Activated CD8-positive, alpha-beta memory T cell treated with anti-CD3 and anti-CD28 coated beads for 36 hours (primary cell): ENCODE measurements around the gene BZW2. TPM values are rescaled to one million over a fixed set of nuclear protein-coding genes. Genes with fewer than 3 reads are reported as not detected.

Experiments
- CTCF ChIA-PET: fragments of 350-600 bp; sonication (Branson Sonifier 250); formaldehyde crosslinking; loops from one replicate; lab custom pipeline; 2021; ENCODE audit warnings: antibody characterized with exemption; lab: Charles Lee
- POLR2A ChIA-PET: fragments of 350-600 bp; sonication (Branson Sonifier 250); formaldehyde crosslinking; loops from one replicate; lab custom pipeline; 2021; ENCODE audit warnings: antibody characterized with exemption; lab: Charles Lee
- total RNA-seq, 2 experiments: library from RNA; stranded (reverse); gene quantifications; one replicate each; pipeline ENCODE4 v1.2.3, GENCODE V29; 2021

The BZW2 gene
- total RNA-seq = 100 to 1,000 TPM; 146 to 147 TPM

DNA sequence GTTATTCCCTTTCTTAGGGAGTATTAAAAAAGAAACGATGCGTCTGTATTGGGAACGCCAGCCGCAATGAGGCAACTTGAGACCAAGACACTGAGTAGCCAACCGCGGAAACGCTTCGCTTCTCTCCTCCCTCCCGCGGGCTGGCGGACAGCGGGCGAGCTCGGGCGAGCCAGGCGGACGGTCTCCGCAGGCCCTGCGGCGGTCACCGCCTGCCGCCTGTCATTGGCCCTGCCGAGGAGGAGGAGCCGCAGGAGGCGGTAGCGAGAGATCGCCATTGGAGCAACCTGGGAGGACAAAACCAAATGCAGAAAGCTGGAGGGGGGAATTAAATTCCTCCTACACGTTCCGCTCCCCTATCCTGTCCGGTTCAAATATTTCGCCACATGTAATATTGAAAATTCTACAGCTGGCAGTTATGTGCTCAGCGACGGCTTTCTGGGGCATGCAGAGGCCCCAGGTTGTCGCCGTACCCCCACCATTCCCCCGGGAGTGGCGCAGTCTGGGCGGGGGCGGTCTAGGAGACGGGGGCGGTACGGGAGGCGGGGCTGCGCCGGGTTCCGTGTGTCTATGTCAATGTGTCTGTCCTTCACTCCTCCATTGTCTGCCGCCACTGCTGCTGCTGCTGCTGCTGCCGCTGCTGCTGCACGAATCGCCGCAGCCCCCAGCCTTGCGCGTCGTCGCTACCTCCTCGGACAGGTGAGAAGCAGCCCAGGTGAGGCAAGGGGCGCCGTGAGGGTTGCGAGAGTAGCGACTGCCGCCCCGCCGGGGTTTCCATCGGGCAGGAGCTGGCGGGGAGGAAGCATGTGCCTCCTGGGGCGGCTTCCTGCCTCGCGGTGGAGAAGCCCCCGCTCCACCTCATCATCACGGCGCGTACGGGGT lies at the start of gene BZW2, which contains the start of gene ANKMY2:
Gene BZW2, plus strand, starts transcription at position 589 of the 879 bp plus-strand sequence. CDS start 19,263 bp downstream, outside the sequence.
Gene ANKMY2, minus strand, starts transcription at position 162 of the 879 bp plus-strand sequence. CDS start 181 bp downstream, outside the sequence.
- ChIA-PET CTCF (no interaction called here), POLR2A (interaction anchor here (0.6 to 1.1 kb wide), 3 partner anchors 25 to 226 kb away, joined by 3 to 5 read pairs (median 3); no protein-coding TSS in a partner anchor)

DNA sequence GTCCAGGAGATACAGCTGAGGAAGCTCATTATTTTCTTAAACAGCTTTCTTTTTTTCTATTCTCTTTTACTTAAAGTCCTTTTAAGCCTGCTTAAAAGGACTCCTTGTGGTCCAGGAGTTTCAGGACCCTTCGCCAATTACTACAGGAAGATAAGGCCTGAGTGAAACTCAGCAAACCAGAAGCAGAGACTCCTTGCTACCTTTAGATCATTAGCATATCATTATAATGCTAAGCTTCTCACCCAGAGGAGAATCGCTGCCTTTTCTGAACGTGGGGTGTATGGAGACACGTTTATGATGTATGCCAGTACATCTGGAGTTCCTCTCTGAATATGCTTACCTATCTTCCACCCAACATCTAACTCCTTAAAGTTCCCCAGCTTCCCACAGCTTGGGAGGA lies 48.0 kb upstream of the BZW2 start:
- ChIA-PET CTCF (no interaction called here), POLR2A (no interaction called here)

DNA sequence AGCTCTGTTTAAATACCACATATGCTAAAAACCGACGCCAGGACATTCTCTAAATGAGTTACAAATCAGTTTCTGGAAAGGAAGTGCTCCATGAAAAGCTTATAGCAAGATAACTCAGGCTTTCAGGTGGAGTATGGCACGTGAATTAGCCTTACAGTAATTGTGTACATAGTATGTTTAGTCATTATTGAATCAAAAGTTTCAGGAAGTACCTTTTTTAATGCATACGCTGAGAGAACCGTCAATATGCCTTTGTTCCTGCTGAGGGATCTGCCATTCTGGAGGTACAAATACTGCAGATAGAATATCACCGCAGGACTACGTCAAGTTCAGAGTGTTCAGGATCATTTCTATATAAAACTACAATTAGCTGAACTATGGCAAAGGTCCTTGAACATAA lies 46.1 kb upstream of the BZW2 start:
- ChIA-PET CTCF (no interaction called here), POLR2A (no interaction called here)

DNA sequence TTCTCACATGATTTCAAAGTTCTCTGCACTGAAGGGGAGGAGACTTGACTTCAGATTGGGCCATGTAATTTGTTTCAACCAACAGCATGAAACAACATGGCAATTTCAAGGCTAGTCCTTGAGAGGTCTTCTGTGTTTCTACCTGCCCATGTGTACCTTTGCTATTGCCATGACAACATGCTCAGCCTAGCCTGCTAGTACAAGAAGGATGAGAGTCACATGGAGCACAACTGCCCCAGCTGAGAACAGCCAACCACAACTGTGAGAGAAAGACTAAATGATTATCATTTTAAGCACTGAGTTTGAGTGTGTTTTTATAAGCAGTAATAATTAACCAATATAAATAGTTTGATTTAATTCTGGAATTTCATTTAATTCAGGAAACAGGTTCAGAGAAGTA lies 42.3 kb upstream of the BZW2 start:
- POLR2A ChIA-PET = no interaction called here

DNA sequence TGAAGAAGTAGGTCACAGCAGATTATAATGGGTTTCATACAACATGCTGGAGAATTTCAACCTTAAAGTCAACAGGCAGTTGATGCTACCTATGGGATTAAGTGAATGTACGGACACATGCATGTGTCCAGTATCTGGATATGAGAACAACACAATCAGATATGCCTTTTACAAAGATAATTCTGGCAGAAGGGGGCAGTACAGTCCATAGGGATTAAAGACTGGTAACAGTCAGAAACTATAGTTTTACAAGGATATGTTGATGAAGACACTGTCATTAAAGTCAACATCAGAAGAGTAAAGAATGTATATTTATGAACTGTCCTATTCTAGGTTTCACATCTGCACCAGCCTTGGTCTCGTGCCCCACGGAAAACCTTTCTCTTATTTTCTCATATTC lies 41.9 kb upstream of the BZW2 start:
- ChIA-PET CTCF (interaction anchor here (0.5 kb wide), 1 partner anchor 118 kb away, joined by 3 read pairs; no protein-coding TSS in a partner anchor), POLR2A (no interaction called here)

More for the DNA sequence above, 42.3 kb upstream of the BZW2 start:
- CTCF ChIA-PET = interaction anchor here (0.5 kb wide), 1 partner anchor 117 kb away, joined by 3 read pairs; no protein-coding TSS in a partner anchor

DNA sequence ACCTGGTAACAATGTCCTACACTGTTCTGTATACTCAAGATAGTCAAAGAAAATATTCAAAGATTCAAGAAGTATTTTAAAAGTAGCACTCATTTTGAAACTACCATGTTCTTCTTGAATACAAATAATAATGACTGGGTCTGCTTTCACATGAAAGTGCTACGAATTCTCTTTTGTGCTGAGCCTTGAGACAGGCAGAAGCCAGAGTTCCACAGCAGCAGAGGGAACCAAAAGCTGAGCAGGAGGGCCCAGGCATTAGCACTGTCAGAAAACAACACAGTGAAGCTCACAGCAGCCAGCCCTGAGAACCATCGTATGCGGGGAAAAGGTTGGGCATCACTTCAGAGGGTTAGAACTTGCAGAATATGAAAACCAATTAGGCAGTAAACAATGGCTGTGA lies 39.3 kb upstream of the BZW2 start:
- ChIA-PET POLR2A (no interaction called here), CTCF (no interaction called here)

DNA sequence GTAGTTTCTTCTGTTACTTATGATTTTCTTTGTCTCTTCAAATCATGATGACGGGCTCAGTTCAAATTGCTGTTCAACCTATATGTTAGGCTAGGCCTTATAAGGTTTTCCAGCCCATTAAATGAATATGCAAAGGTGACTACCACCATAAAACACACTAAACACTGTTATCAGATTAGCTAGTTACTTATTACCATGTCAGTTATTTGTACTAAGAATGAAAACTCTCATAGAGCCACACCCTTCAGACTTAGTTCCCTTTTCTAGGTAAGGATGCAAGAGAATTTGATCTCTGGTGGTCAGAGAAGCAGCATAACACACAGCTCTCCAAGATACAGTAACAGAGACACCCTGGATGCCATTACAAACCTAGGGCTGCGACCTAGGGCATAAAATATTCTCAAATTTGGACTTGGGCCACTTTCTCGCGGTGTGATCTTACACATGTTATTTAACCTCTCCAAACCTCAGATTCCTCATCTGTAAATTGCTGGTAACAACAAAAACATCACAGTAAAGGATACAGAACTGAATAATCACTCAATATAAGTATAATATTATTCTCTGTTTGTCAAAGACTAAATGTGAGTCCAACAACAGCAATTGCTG lies 36.0 kb upstream of the BZW2 start:
- POLR2A ChIA-PET = no interaction called here
- CTCF ChIA-PET = no interaction called here

DNA sequence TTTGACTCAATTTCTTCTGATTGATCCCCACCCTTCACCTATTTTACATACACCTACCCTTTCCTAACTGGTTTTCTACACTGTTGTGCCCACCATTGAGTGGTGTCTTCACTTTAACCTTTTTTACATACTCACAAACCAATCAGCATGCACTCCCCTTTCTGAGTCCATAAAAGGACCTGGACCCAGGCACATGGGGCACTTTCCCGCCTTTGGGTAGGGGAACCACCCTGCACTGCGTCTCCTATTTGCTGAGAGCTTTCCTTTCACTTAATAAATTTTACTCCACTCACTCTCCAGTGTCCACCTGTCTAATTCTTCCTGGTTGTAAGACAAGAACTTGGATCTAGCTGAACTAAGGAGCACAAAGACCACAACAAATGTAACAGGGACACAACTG lies 34.3 kb upstream of the BZW2 start:
- CTCF ChIA-PET = no interaction called here
- POLR2A ChIA-PET = no interaction called here

DNA sequence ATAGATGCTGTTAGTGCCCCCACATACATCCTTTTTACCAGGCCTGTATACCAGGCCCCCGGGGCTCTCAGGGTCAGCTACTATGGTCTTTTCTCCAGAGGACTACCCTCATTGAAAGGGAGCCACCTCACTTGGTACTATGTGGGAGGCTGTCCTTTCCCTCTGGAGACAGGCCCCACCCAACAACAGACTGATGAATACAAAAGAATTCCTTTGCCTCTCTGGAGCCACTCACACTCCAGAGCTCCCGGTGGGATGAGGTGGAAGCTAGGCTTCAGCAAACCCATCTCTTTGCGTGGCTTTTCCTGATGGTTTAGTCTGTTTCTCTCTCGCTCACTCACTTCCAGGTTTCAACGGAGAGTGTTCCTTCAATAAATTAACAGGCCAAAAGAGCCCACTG lies 30.8 kb upstream of the BZW2 start:
- POLR2A ChIA-PET = no interaction called here
- CTCF ChIA-PET = no interaction called here

DNA sequence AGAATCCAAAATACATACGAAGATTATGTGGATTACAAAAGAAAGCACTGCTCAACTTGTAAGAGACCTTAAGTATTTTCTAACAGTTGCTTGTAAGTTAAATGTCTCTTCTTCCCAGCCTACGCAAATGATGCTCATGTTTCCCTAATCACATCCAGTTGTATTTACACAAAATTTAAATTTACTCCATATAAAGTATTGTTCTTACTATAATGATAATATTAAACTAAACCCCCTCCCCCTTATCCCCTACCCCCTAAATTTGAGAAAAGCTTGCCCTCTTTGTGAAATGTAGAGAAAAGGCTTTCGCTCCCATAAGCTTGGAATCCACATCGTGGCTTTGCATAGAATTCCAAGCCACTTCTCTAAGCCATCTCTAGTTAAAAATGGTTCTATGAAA lies 29.9 kb upstream of the BZW2 start:
- POLR2A ChIA-PET = no interaction called here

DNA sequence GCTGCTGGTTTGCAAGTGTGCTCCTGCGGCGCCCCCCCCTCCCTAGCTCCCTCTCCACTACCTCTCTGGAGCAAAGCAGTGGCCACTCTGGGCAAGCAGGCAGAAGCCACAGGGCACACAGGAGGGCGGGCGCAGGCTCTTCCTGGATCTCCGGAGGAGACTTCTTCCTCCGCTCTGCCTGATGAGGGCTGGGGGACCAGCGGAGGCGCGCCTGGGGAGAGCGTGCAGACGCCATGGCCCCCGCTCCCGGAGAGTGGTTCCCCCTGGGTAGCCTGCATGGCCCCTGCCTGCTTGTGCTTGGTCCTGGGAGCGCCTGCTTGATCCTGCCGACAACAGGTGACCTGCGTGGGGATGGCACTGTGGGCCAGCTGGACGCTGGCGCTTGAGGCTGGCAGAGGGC lies 29.4 kb upstream of the BZW2 start:
- ChIA-PET CTCF (no interaction called here), POLR2A (no interaction called here)

More for the DNA sequence above, 29.9 kb upstream of the BZW2 start:
- CTCF ChIA-PET = no interaction called here

DNA sequence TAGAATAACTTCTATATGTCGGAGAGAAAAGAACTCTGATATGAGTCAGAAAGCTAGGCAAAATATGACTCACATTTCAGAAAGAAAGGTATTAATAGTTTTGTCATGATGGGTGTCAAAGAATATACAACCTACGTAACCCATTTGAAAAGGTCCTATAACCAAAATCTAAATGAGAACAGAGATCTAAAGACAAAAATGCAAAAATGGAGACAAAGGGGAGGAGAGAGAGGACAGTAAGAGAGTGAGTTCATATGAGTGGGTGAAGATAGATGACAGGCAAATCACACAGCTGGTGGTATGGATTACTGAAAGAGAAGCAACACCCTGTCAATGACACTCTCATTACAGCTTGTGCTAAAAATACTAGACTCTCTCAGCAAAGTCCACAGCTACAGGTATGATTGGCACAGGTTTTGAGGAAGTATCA lies 26.0 kb upstream of the BZW2 start:
- ChIA-PET POLR2A (interaction anchor here (0.6 to 1.2 kb wide), 3 partner anchors 25 to 193 kb away, joined by 3 to 5 read pairs (median 4); partner anchors contain the start of gene ANKMY2), CTCF (interaction anchor here (0.7 to 0.8 kb wide), 2 partner anchors 9 to 542 kb away, joined by 4 to 5 read pairs; no protein-coding TSS in a partner anchor)

DNA sequence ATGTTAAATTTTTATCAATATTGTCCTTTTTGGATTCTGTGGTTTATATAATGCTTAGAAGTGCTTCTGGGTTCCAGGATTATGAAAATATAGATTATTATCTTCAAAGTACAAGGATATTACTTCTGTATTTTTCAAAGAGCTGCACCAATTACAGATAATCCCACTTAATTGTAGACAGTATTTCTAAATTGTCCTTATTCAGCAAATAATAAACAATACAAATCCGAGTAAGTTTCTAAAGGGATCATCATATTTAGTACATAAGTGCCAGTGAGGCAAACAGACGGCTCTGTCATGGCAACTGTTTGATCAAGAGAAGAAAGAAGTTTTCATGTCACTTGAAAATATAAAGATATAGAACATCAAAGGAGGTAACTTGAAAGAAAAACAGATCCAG lies 19.6 kb upstream of the BZW2 start:
- POLR2A ChIA-PET = no interaction called here
- CTCF ChIA-PET = interaction anchor here (0.7 kb wide), 1 partner anchor 8 kb away, joined by 3 read pairs; no protein-coding TSS in a partner anchor

DNA sequence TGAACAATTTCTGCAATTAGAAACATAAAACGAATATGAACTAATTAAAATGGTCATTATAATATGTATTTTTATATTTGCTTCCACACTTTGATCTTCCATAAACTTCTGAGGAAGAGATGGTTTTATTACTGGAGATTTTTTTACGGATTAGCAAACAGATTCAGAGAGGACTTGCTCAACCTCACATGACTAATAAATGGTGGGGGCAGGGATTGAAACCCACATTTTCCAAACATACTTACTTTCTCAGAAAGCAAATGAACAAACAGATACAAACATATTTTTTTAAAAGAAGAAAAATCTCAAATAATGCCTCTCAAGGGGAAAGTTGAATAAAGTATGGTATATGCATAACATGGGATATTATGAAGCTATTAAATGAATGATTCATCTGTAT lies 18.7 kb upstream of the BZW2 start:
- ChIA-PET CTCF (no interaction called here), POLR2A (no interaction called here)

DNA sequence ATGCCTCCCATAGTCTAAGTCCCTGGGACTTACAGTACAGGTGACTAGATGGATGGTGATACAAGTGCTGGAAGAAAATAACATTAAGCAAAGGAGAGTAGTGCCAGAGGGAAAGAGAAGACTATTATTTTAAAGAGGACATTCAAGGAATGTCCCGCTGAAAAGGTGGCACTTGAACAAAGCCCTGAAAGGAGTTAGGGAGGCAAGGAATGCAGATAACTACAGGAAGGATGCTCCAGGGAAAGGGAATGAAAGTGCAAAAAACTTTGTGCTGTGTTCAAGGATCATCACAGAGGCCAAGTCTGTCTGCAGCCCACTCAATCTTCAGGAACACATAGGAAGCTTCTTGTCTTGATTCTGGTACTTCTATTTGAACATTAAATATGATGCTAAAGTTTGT lies 15.3 kb upstream of the BZW2 start:
- ChIA-PET CTCF (no interaction called here), POLR2A (no interaction called here)

DNA sequence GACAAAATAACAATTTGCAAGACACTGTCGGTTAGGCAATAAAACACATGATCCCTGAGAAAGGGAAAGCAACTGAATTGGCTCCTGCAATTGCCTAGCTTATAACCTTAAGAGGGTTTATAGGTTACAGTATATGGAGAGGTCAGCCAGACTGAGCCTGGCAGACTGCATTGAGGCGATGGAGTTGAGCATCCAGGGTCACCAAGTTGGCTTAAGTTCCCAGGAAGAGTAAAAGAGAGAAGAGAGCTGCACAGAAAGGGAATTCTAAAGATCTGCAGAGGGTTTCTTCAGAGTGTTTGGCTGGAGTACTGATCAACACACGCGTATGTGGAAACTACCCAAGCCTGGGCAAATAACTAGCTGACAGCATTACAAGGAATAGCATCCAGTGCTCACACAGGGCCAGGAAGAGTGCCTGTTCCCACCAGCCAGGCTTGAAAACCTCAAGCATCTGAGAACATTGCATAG lies 11.7 kb upstream of the BZW2 start:
- ChIA-PET CTCF (interaction anchor here (0.5 kb wide), 1 partner anchor 8 kb away, joined by 3 read pairs; no protein-coding TSS in a partner anchor), POLR2A (no interaction called here)

DNA sequence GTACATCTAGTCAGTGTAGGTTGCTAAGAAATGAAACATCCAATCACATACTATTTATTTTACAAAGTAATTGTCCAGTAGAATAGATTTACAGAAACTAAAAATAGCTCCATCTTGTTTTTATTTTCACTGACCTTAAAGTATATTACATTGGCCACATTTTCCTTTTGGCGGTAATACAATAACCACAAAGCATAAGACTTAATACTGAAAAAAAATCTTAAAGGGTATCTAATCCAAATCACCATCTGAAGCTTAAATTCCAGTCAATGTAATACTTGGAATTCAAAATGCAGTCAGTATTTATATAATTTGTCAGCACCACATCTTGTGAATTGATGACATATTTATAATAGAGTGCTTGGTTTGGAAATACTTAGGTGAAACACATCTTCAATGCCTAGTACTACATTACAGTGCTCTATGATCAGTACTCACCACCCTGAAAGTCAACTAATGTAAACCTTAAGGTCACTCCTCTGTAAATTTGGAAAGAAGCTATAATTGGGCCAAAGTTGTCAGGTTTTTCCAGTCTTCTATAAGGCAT lies 9.4 kb upstream of the BZW2 start:
- POLR2A ChIA-PET = no interaction called here
- CTCF ChIA-PET = no interaction called here

DNA sequence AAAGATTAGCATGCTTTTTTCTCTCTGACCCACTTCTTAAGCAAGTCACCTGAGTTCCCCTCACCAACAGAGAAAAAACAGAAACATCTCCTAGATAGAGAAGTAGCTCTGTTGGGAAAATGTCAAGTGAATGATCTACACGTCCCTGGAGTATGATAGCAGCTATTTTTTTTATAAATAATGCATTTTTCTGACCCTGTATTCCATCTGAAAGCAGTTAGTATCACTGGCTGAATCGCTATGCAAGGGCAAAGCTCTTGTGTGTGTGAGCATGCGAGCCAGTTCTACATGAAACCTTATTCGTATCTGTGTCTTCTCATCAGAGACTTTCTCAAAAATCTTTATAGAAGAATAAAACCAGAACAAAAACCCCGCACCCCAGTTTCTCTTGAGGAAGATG lies 8.6 kb upstream of the BZW2 start:
- POLR2A ChIA-PET = no interaction called here
- CTCF ChIA-PET = no interaction called here

DNA sequence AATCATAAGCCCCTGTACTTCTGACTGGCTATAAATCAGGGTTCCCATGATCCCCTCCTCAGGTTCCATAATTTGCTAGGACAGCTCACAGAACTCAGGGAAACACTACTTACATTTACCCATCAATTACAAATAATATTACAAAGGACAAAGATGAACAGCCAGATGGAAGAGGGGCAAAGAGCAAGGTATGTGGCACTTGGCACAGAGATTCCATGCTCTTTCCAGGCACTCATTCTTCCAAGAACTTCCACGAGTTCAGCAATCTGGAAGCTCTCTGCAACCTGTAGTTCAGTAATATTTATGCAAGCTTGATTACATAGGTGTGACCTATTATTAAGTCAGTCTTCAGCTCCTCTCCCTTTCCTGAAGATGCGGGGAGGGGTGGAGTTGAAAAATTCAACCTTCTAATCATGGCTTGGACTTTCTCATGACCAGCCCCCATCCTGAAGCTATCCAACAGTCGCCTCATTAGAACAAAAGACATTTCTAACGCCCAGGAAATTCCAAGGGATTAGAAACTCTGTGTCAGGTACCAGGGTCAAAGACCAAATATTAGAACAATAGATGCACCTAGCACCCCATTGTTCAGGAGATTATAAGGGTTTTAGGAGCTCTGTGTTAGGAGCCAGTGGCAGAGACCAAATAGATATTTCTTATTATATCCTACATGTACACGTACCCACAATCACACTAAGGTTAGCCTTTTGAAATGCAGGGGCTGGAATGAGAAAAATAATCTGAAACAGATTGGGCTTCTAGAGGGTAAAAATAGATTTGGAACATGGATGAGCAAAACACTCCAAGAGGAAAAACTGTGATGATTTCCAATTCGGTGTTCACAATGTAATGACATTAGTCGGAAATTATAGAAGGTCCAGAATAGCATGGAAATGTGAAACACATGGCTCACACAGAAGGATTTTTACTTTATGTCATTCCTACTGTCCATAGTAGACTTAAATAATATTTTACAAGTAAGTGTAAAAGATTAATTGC lies 7.4 kb upstream of the BZW2 start:
- ChIA-PET CTCF (no interaction called here), POLR2A (no interaction called here)
